A673 (cell line): Measurements from ENCODE around the gene ALPP. TPM values are rescaled to one million over a fixed set of nuclear protein-coding genes. Genes with fewer than 3 reads are reported as not detected.
"Not testable (repeated sequence)": the region's sequence is repeated elsewhere in the genome, so short reads cannot be mapped to it uniquely, and the experiment has no call there.

Experiments used
- BruUV-seq: library from RNA; stranded (reverse); fragments of 400-500 nt; replicated peaks from 2 replicates; lab custom pipeline; 2021; lab: Mats Ljungman, UMichigan
- CTCF ChIA-PET: fragments of 300-600 bp; sonication (Branson Sonifier 250); formaldehyde crosslinking; loops from one replicate; lab custom pipeline; 2022; ENCODE audit warnings: antibody characterized with exemption; lab: Charles Lee
- POLR2A ChIA-PET: fragments of 300-600 bp; sonication (Branson Sonifier 250); formaldehyde crosslinking; loops from one replicate; lab custom pipeline; 2022; ENCODE audit warnings: antibody characterized with exemption; ENCODE audit not compliant: low non-redundant PET; lab: Charles Lee
- DNase-seq: peaks from one replicate; pipeline ENCODE4 v3.0.0-alpha.2; 2015; ENCODE audit warnings: low spot score
- H3K27ac ChIP-seq: fragments of 200-600 bp; sonication (generic); 2 replicates; pipeline ENCODE4 v1.5.1; 2016; ENCODE audit warnings: mixed run types, low read depth, mild to moderate bottlenecking, mixed read lengths, antibody characterized with exemption, low read length; ENCODE audit not compliant: poor library complexity, severe bottlenecking
- H3K27me3 ChIP-seq: fragments of 200-600 bp; sonication (generic); replicated peaks from 2 replicates; pipeline ENCODE4 v1.6.1; 2017; ENCODE audit warnings: mixed run types, low read depth, mild to moderate bottlenecking, mixed read lengths, antibody characterized with exemption, low read length; ENCODE audit not compliant: insufficient read depth, poor library complexity
- H3K36me3 ChIP-seq: fragments of 200-600 bp; sonication (generic); 2 replicates; pipeline ENCODE4 v1.6.1; 2016; ENCODE audit warnings: mixed run types, mild to moderate bottlenecking, mixed read lengths, antibody characterized with exemption, low read length; ENCODE audit not compliant: insufficient read depth, poor library complexity, severe bottlenecking
- H3K4me1 ChIP-seq: fragments of 200-600 bp; sonication (generic); 2 replicates; pipeline ENCODE4 v1.6.1; 2017; ENCODE audit warnings: mixed run types, mild to moderate bottlenecking, mixed read lengths, antibody characterized with exemption, low read length; ENCODE audit not compliant: insufficient read depth, poor library complexity, severe bottlenecking
- H3K4me3 ChIP-seq: fragments of 200-600 bp; sonication (generic); 2 replicates; pipeline ENCODE4 v1.5.1; 2016; ENCODE audit warnings: low read depth, mixed run types, mild to moderate bottlenecking, mixed read lengths, low read length; ENCODE audit not compliant: poor library complexity, severe bottlenecking
- H3K9me3 ChIP-seq: fragments of 200-600 bp; sonication (generic); 2 replicates; pipeline ENCODE4 v1.6.1; 2016; ENCODE audit warnings: mixed run types, low read depth, mild to moderate bottlenecking, mixed read lengths, antibody characterized with exemption, low read length; ENCODE audit not compliant: poor library complexity, severe bottlenecking
- EZH2 ChIP-seq: fragments of 200-600 bp; sonication (generic); IDR thresholded peaks from 2 replicates; pipeline ENCODE4 v1.6.1; 2017; ENCODE audit warnings: borderline replicate concordance, low read depth, mild to moderate bottlenecking, mixed read lengths, antibody characterized with exemption, low read length; ENCODE audit not compliant: poor library complexity, severe bottlenecking
- intact Hi-C: fragments of 100-400 bp; cut with micrococcal nuclease; formaldehyde crosslinking; loops from one replicate; pipeline ENCODE4 v1.10.0; 2022; ENCODE audit not compliant: unreplicated experiment
- total RNA-seq: library from RNA; stranded (reverse); gene quantifications from 2 replicates; pipeline ENCODE4 v1.2.3, GENCODE V29; 2021
- TF ChIP-seq, protein P1 (sequence below): fragments of 300-800, 200-600 bp; sonication (generic); conservative IDR thresholded peaks from 2 replicates; pipeline ENCODE4 v1.5.1; 2017; ENCODE audit warnings: low read depth, mild to moderate bottlenecking, antibody characterized with exemption, low read length, moderate library complexity, mixed read lengths

The ALPP gene
- total RNA-seq, 1 experiment from 2014 or later = not detected

DNA sequence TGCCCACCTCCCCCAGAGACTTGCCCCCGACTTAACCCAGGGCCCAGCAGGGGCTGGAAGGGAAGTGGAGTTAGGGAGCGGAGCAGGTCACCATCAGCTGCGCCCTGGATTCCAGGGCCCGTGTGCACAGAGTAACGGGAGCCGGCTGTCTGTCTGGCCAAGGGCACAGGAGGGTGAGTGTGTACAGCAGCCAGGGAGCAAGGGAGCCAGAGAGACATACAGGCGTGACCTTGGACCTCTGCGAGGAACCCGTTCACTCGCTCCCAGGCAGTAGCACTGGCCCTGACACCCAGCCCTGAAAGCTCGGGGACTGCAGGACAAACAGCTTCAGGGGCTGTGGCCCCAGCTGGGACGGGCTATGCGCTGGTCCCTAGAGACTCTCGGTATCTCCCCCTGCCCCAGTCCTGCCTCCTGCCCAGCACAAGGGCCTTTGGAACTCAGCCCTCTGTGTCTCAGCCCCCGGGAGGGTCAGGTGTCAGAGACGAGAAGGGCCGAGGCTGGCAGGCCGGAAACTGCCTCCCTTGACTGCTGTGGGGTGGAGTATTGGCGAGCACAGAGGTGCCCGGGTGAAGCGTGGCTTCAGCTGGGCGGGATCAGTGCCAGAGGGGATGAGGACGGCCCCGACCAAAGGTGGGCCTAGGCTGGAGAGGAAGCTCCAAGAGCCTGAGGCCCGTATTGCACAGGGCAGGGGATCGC lies 46.2 kb upstream of the ALPP start:
- H3K4me1 ChIP-seq, H3K4me3 ChIP-seq, POLR2A ChIA-PET, H3K27ac ChIP-seq, intact Hi-C loops, BruUV-seq, DNase-seq, CTCF ChIA-PET, H3K36me3 ChIP-seq, H3K9me3 ChIP-seq, H3K27me3 ChIP-seq: not testable (repeated sequence)

DNA sequence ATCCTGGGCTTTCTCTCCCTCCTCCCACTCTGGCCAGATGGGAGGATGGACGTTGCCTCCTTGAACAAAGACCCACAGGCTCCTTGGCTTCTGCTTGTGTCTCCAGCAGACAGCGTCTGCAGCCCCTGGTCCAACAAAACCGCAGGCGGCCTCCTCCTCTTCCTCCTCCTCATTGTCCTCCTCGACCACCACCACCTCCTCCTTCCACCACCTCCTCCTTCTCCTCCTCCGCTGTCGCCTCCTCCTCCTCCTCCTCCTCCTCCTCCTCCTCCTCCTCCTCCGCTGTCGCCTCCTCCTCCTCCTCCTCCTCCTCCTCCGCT lies 45.7 kb upstream of the ALPP start:
- POLR2A ChIA-PET = no interaction called here
- no TSS peak for BruUV-seq
- intact Hi-C loops = no loop called here

DNA sequence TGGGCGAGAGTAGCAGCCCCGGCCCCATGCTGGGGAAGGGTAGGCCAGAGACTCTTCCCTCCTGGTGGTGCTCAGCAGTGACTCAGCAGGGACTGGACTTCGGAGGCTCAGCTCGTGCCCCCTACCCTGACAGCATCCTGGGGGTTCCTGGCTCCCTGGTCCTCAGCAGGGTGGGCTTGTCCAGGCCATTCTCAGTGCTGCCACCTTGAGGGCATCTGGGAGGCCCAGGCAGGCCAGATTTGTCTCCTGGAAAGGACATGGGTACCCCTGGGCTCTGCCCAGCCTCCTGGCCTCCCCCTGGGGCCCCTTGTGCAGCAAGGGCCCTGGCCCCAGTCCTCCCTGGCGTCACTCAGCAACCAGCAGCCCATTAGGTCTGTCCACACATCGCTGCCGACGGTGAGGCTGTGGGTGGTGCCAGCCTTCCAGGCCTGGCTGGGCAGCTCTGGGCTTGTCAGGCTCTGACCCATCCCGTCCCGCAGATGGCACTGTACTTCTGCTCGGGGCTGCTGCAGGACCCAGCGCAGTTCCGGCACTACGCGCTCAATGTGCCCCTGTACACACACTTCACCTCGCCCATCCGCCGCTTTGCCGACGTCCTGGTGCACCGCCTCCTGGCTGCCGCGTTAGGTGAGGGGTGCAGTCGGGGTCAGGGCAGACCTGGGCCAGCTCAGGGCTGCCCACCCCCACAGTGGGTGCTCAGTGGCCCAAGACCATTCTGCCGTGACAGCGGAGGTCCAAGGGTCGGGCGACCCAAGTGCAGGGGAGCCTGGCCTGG lies 45.0 kb upstream of the ALPP start:
- ChIA-PET CTCF (no interaction called here), POLR2A (no interaction called here)
- intact Hi-C loops = no loop called here
- no peaks in the 10 kb centered on the region for H3K36me3 ChIP-seq
- no peak overlapping the region for H3K27ac ChIP-seq
- no peaks in the 10 kb centered on the region for H3K4me1 ChIP-seq
- BruUV-seq = no TSS peak
- H3K27me3 ChIP-seq = no peaks in the 10 kb centered on the region
- H3K4me3 ChIP-seq = no peak overlapping the region
- no peaks in the 10 kb centered on the region for H3K9me3 ChIP-seq
- peak; percentile 17 for DNase-seq
- no peak for TF ChIP-seq EZH2
- TF ChIP-seq, protein P1, sequence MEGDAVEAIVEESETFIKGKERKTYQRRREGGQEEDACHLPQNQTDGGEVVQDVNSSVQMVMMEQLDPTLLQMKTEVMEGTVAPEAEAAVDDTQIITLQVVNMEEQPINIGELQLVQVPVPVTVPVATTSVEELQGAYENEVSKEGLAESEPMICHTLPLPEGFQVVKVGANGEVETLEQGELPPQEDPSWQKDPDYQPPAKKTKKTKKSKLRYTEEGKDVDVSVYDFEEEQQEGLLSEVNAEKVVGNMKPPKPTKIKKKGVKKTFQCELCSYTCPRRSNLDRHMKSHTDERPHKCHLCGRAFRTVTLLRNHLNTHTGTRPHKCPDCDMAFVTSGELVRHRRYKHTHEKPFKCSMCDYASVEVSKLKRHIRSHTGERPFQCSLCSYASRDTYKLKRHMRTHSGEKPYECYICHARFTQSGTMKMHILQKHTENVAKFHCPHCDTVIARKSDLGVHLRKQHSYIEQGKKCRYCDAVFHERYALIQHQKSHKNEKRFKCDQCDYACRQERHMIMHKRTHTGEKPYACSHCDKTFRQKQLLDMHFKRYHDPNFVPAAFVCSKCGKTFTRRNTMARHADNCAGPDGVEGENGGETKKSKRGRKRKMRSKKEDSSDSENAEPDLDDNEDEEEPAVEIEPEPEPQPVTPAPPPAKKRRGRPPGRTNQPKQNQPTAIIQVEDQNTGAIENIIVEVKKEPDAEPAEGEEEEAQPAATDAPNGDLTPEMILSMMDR = peak; percentile 58

More for the DNA sequence above, 45.7 kb upstream of the ALPP start:
- H3K27ac ChIP-seq = no peak overlapping the region
- no peaks in the 10 kb centered on the region for H3K9me3 ChIP-seq
- no peaks in the 10 kb centered on the region for H3K36me3 ChIP-seq
- no peak overlapping the region for H3K4me3 ChIP-seq
- no peak for DNase-seq
- no peaks in the 10 kb centered on the region for H3K4me1 ChIP-seq
- CTCF ChIA-PET = no interaction called here
- TF ChIP-seq EZH2 = no peak
- TF ChIP-seq, protein P1 = no peak
- H3K27me3 ChIP-seq = no peaks in the 10 kb centered on the region

DNA sequence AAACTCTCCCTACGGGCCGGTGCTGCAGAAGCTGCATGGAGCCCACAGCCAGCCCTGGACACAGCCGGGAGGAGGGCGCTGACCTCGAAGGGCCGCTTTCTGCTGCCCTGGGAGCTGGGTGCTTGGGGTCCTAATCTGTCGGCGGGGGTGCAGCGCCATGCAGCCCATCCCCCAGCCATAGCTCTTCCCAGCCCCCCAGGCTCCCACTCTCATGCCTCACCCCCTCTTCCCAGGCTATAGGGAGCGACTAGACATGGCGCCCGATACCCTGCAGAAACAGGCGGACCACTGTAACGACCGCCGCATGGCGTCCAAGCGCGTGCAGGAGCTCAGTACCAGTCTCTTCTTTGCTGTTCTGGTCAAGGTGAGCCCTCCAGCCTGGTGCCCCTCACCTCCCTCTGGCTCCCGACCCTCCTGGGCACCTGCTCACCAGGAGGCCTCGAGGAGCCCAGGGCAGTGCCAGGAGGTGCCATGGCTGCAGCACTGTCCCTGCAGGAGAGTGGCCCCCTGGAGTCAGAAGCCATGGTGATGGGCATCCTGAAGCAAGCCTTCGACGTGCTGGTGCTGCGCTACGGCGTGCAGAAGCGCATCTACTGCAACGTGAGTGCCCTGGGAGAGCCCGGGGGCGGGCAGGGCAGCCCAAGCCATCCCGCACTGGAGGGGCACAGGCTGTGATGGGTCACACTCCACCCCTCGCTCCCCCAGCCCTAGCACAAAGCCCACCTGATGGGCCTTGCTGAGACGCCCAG lies 44.2 kb upstream of the ALPP start:
- H3K27me3 ChIP-seq, POLR2A ChIA-PET, BruUV-seq, CTCF ChIA-PET, DNase-seq, H3K9me3 ChIP-seq, H3K4me1 ChIP-seq, H3K27ac ChIP-seq, intact Hi-C loops, H3K4me3 ChIP-seq, H3K36me3 ChIP-seq: not testable (repeated sequence)

DNA sequence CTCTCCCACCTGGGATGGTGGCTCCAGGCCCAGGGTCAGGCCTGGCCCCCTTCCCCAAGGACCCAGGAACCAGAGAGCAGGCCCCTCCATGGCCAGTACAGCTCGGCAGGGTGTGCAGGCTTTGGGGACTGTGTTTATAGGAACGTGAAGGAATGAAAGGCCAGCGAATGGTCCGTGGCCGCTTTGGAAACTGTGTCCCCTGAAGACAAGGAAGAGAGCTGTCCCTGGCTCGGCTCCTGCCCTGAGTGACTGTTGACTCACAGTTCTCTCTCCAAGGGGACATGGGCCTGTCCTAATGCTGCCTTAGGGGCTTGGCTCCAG lies 43.7 kb upstream of the ALPP start:
- H3K4me1 ChIP-seq, H3K27ac ChIP-seq, DNase-seq, POLR2A ChIA-PET, H3K9me3 ChIP-seq, H3K36me3 ChIP-seq, H3K27me3 ChIP-seq, H3K4me3 ChIP-seq, BruUV-seq: not testable (repeated sequence)
- CTCF ChIA-PET = interaction anchor here (0.7 to 1.2 kb wide), 3 partner anchors 9 to 105 kb away, joined by 3 to 5 read pairs (median 3); no protein-coding TSS in a partner anchor
- intact Hi-C loops = loop anchor here (5.0 kb wide), 1 partner anchor 107 kb away; no protein-coding TSS in a partner anchor
